Peyer's patch (tissue), 4 donors: ENCODE measurements around the gene MDFI.

Source experiments
- POLR2A ChIP-seq, 2 donors: fragments of 450-650 bp; IDR thresholded peaks; one replicate each; pipeline ENCODE4 v1.5.1; 2017; ENCODE audit warnings: antibody characterized with exemption in 2 of 2, mild to moderate bottlenecking in 2 of 2, moderate library complexity in 2 of 2
- TF ChIP-seq, protein P1 (sequence below), 6 experiments: fragments of 450-650 bp in 4 of 6; fragments of 200-600 bp in 2 of 6; sonication (generic) in 1 of 6; IDR thresholded peaks; one replicate each; pipeline ENCODE4 v1.5.1; 2017 to 2019; ENCODE audit warnings: antibody characterized with exemption in 6 of 6, mild to moderate bottlenecking in 3 of 6, moderate library complexity in 1 of 6

DNA sequence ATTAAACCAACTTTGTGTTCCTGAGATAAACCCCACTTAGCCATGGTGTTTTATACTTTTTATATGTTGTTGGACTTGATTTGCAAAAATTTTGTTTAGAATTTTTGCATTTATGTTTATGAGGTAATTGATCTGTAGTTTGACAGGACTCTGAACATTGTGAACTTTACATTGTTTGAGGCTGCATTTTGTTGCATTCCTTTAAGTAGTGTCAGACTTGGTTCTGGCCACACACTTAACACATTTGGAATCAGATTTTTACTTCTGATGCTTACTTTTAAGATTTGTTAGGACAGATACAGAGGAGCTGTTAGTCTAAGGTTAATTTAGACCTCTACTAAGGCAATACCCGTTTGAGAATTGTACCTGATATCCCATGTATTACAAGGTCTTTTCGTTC is 16.5 kb upstream of the MDFI start:
- TF ChIP-seq, protein P1, sequence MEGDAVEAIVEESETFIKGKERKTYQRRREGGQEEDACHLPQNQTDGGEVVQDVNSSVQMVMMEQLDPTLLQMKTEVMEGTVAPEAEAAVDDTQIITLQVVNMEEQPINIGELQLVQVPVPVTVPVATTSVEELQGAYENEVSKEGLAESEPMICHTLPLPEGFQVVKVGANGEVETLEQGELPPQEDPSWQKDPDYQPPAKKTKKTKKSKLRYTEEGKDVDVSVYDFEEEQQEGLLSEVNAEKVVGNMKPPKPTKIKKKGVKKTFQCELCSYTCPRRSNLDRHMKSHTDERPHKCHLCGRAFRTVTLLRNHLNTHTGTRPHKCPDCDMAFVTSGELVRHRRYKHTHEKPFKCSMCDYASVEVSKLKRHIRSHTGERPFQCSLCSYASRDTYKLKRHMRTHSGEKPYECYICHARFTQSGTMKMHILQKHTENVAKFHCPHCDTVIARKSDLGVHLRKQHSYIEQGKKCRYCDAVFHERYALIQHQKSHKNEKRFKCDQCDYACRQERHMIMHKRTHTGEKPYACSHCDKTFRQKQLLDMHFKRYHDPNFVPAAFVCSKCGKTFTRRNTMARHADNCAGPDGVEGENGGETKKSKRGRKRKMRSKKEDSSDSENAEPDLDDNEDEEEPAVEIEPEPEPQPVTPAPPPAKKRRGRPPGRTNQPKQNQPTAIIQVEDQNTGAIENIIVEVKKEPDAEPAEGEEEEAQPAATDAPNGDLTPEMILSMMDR (IDR thresholded peaks at IDR 0.05), result no peak
- TF ChIP-seq POLR2A (IDR thresholded peaks at IDR 0.05), result no peak
